NK-92 treated with Interleukin-12 subunit alpha and Interleukin-12 subunit beta, amount 100 ng/mL, for 24 hours (cell line): ENCODE data around the gene POFUT2.

Experiments used
- DNase-seq: peaks from one replicate; lab custom pipeline; 2025; lab: John Stamatoyannopoulos, UW

POFUT2 gene

DNA sequence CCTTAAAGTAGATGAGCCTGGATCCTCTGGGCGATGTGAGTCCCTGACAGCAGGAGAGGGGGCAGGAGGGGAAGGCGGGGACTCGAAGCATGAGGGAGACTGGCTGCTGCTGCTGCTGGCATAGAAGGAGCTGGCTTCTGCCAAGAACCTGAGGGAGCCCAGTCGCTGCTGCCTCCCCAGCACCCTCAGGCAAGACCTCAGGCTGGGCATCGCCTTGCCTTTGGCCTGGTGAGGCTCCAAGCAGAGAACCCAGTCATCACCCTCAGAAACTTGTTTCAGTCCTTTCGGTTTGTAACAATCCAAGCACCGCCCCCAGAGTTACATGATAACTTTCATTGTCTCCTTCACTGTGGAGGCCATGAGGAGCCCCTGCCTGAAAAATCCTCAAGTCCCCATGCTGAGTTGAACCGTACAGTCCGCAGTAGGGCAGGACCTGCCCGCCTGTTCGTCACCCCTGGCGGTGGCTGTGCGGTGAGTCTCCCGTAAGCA, 38.8 kb downstream of the POFUT2 start:
- DNase-seq = no peak

DNA sequence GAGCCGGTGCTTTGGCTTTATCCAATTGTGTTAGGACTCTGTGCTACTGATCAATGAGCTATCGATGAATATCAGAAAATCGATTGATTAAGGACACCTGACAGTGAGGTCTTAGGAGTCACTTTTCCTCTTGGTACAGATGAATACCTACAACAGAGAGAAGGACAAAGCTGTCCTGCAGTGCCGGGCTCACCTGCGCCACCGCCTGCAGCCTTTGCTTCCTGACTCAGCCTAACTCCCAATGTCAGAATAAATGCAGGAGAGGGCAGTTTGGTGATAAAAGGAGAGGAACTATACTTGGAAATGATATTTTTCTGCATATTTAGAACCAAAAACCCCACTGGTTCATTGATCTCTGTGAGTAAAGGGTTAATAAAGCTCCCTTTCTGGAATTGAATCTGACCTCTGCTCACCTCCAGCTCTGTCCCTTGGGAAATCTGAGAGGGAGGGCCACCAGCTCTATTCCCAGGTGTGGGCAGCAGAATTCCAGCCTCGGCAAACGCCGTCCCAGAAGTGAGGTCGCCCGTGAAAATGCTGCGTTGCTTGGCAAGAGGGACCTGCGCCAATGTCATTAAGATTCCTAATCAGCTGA, 39.3 kb downstream of the POFUT2 start:
- no peak for DNase-seq

DNA sequence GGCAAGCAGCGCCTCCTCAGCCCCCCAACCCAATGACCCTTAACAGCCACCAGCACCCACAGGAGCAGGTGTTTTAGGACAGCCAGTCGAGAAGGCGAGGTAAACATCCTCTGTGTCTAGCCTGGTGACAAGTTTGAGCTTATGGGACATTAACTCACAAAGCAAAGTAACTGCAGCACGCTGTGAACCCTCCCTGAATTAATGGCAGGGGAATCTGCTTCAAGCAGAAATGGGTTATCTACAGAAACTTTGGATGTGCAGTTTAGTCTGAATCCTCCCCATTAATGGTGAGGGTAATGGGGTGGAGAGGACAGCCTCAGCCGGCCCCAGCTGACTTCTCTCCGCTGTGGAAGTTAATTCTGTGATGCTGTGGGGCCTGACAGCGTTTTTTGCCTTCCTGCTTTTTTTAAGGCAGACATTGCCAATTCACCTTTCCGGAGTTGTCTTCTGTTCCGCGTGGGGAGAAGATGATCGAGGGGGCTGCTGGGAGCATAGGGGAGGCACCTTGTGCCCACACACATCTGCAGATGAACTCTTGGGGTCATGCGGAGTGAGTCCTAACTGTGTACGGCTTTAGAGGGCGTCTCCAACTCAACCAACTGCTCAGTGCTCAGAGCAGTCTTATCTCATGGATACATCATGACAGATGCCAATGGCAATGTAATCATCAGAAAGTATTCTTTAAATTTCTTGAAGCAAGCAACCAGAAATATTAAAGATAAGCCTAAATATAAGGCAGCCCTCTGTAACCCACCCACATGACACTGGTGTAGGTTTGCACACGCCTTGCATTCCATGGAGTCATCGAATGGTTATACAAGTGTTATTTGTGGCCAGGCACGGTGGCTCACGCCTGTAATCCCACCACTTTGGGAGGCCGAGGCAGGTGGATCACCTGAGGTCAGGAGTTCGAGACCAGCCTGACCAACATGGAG, 41.0 kb downstream of the POFUT2 start:
- DNase-seq = no peak

DNA sequence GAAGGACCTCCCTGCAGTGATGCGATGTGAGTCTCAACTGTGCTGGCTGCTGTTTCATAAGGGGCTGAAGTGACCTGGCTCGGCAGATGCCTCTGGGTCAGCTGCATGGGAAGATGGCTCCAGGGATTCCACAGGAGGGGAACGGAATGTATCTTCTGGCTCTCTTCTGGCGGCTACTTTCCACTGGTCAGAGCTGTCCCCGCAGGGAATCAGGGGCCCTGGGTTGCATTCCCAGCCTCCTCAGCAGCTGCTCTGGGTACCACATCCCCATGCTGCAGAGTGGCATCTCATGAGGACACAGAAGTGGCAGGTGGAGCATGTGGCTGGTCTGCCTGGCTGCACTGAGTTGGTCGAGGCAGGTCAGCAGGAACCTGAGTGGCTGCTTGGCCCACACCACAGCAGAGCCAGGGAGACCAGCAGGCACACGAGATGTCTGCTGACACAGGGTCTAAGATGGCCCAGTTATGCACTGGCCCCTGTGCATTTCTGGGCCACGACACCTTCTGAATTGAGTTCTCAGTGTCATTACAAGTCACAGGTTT, 42.8 kb downstream of the POFUT2 start:
- no peak for DNase-seq

DNA sequence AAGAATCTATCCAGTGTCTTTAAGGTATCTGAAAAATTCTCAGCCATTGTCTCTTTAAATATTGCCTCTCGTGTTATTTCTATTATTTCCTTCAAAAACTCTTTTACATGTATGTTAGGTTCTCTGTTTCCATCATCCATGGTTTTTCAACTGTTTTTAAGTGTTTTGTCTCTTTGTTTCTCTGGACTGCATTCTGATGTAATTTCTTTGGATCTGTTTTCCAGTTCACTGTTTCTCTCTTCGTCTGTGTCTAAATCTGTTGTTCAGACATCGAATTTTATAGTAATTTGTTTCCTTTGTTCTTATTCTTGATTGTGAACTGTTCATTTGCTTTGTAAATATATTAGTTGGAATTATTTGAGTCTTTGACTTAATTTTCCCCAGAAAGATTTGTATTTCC, 44.1 kb downstream of the POFUT2 start:
- no peak for DNase-seq

DNA sequence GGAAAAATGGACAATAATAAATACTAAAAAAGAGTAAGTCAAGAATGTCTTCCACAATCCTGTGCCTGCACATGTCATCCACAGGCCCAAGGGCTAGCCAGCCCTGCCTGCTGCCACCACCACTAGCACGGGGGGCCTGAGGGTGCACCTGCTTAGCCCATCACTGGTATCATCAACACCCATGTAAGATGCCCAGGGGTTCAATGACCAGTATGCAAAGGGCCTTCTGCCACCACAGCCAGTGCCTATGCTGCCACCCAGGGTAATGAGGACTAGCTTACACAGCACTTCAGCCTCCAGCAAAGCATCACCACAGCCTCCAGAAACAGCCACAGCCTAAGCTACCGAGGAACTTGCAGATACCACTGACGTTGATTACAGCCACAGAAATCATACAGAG, 46.3 kb downstream of the POFUT2 start:
- no peak for DNase-seq

DNA sequence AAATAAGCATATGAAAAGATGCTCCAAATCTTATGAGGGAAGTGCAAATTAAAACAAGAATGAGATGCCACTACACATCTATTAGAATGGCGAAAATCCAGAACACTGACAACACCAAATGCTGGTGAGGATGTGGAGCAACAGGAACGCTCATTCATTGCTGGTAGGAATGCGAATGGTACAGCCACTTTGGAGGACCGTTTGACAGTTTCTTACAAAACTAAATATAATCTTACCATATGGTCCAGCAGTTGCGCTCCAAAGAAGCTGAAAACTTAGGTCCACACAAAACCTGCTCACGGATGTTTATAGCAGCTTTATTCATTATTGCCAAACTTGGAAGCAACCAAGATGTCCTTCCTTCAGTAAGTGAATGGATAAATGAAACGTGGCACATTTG, 50.3 kb downstream of the POFUT2 start:
- DNase-seq = no peak

DNA sequence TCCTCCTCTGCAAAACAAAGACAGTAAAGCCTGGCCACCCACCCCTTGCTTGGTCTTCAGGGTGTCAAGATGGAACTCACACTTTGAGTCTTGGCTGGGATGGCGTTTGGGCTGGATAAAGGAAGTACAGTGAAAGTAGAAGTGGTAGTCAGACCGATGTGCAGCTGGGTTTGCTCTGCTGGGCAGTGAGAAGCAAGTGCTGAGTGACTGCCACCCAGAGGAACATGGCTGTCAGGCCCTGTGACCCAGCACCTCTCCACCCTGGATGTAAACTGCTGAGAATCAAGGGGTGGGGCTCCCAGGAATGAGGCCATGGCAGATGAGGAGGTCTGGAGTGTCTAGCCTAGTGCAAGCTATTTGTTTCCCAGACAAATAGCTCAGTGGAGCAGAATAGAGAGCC, 51.2 kb downstream of the POFUT2 start:
- no peak for DNase-seq

DNA sequence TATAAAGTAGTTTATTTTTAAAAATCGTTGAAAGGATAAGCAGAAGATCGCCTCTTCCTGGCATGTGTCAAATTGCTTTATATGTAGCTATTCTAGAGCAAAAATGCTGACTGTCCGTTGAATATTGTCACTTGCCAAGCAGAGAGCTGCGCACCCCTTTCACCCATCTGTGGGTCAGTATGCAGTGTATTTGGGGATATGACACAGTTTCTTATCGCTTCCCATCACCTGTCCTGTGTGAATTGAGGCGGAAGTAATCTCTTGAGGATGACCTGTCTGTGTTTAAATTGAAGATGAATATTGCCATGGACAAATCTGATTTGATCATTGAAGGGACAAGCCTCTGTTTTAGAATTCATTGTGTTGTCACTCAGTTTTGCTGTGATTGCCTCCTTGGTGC, 52.2 kb downstream of the POFUT2 start:
- DNase-seq = no peak

DNA sequence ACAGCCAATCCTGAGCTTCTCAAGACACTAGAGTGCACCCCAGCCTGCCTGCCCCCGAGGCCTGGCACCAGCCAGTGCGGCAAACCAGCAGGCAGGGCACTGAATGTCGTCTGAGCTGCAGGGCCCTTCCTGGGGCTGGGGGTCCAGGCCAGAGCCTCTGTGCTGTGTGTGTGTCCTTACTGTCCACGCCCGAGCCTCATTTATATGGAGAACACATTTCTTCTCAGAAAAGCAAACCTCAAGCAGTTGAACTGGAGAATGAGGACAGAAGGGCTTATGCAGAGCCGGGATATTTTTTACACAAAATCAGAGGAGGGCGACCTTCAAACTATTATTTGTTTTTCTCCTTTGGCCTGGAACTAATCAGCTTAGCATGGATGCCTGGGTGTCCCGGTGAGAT, 52.7 kb downstream of the POFUT2 start:
- DNase-seq = no peak

DNA sequence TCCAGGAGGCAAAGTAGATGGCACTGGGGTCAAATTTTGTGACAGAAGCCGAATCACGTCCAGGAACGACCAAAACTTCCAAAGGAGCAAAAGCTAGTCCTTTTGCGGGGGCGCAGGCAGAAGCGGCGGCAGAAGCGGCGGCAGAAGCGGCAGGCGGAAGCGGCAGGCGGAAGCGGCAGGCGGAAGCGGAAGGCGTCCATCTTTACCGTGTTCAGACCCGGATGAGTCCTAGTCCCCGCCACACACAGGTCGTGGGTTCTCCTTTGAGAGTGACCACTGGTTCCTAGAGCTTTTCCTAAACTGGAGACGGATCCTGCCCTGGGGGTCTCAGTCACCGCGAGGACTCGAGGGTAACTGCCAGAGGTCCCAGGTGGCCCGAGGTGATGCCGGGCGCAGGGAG, 53.6 kb downstream of the POFUT2 start:
- no peak for DNase-seq

DNA sequence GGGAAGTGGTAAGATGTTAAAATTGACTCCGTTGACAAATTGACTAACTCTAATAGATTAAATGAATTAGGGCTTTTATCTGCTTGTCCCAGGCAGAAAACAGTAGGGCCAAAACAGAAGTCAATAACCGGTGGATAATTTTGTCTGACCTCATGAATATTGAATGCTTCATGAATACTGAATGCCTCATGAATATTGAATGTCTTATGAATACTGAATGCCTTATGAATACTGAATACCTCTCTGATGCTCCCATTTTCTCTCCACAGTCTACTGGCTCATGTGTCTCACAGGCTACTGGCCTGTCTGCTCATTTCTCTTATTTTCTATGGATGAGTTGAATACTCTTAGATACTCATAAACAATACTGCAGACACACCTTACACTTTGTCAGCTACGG, 56.0 kb downstream of the POFUT2 start:
- no peak for DNase-seq

DNA sequence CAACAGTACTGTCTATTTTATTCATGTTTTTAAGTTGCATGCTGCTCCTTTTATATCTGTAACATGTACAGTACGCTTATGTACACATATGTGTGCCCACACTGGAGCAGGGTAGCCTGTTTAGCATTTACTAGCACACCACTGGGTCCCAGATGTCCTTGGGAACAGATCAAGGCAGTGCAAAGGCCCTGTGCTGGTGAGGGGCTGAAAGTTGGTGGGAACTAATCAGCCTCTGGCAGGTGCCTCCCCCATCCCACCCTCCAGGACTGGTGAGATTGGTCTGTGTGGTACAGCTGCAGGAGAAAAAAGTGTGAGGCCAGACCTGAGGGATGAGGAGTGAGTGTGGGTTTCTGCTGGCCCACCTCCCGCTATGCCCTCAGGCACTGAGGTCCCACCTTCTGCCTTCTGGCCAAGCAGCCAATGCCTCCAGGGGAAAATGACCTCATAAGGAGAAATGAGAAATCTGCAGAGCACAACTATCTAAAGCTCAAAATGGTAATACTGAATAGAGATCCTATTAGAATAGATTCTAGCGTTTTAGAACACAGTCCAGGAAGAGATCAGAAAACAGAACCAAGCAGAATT, 58.9 kb downstream of the POFUT2 start:
- no peak for DNase-seq

DNA sequence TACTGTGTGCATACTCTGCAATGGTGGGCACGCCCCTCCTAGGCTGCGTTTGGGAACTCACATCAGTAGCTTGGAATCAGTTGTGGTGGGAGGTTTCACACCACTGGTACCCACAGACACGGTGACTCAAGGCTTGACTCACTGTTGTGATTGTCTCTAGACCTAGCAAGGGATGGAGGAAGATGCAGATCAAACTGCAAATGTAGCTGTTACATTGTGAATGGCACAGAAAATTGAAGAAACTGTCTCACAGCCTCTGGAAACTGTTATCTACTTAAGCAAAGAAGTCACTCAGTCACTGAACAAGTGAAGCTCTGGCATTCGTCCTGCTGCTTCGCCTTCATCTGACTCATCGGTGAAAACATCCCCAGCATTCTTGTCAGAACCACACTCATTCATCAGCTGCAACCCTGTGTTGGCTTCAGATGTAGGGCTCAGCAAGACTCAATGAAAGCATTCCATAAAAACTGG, 59.5 kb downstream of the POFUT2 start:
- peak; percentile 84 for DNase-seq

DNA sequence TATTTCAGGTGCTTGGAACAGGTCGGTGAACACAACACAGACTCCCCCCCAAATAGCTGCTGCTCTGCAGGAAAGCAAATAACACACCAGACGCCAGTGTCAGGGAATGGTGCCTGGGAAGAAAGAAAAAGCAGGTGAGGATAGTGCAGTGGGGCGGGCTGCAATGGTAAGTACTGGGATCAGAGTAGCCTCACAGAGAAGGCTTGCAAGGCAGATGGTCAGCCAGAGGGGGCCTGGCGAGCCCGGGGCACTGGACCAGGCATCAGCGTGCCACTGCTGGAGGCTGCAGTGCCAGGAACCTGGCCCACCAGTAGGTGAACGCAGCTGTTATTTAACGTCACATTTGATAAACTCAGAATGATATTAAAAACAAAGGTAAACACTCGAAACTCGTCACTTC, 60.0 kb downstream of the POFUT2 start:
- DNase-seq = no peak

DNA sequence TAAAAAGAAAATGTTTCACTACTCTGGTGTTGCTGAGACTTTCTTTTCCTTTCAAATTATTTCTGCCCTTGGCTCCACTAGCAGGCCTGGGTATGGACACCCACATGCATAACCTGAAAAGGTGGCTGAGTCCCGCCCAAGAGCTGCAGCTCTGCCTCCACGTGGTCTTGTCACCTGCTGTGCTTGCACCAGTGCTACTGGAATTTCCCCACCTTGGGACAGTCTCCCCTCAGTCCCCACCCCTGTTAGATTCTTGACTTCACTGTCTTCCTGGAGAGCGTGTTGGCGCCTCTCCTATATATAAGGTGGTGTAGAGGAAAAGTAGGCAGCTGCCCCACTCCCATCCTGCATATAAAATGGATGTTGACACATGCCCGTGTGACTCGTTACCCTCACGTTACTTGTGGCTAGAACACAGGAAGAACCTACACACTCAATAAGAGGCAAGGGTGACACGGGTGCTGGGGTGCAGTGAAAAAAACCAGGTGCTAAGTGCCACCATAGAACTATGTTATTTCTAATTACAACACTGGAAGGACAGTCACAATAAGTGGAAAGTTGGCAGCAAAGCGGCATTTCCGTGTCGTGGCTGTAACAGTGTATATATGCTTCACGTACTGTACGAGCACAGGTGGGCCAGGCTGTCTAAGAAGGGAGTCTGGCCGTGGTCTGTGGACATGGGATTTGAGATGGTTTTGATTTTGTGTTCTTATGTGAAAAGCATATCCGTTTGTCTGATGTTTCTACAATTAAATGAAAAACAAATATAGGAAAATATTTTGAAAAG, 61.0 kb downstream of the POFUT2 start:
- DNase-seq = peak; percentile 78

DNA sequence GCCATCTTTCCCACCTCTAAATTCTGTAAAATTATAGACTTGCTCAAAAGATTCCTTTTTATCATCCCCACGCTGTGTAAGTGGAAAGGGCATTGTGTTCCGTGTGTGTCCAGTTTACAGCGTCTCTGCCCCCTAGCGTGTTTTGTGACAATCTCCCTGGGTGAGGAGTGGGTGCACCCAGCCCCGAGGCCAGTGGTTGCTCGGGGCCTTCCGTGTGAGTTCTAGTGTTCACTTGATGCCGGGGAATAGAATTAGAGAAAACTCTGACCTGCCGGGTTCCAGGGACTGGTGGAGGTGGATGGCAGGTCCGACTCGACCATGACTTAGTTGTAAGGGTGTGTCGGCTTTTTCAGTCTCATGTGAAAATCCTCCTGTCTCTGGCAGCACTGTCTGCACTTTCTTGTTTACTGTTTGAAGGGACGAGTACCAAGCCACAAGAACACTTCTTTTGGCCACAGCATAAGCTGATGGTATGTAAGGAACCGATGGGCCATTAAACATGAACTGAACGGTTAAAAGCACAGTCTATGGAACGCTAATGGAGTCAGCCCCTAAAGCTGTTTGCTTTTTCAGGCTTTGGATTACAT, 61.9 kb downstream of the POFUT2 start:
- no peak for DNase-seq

DNA sequence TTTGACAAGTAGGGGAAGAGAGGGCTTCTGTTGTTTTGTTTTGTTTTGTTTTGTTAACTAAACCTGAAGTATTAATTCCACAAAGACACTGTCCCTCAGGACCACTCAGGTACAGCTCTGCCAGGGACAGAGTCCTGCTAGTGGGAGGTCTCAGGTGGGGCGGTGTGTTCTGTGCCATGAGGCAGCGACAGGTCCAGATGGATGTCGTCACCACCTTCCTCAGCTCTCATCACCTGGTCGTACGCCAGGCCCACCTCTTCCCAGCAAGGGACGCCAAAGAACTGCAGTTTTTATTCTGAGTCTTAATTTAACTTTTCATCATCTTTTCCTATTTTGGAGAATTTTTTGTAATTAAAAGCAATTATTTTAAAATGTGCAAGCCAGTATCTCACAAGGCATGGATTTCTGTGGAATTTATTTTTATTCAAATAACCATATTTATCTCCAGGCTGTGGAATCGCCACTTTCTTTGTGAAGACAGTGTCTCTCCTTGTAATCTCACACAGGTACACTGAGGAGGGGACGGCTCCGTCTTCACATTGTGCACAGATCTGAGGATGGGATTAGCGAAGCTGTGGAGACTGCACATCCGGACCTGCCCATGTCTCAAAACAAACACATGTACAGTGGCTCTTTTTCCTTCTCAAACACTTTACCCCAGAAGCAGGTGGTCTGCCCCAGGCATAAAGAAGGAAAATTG, 62.5 kb downstream of the POFUT2 start:
- DNase-seq = no peak

DNA sequence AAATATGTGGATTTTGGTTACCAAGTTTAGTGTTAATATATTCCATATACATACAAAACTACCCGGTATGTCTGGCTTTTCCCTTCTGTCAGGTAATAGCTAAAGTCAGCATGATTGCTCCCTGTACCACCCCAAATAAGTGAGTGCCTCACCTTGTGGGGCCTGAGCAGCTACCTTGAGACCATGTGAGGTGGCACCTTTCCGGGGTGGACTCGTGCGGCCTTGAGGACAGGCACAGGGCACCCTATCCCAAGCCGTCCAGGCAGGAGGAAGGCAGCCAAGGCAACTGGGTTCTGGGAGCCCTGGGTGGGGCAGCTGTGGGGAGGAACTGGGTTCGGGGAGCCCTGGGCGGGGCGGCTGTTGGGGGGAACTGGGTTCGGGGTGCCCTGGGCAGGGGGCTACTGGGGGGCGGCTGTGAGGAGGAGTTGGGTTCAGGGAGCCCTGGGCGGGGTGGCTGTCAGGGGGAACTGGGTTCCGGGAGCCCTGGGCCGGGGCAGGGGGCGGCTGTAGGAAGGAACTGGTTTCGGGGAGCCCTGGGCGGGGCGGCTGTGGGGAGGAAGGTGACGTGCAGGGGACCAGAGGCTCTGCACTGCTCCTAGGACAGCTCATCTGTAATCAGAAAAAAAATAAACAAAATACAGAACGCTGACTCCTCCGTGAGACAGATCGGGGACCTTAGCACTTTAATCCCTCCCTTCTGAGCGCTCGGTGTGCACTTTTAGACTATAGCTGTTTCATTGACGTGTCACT, 63.3 kb downstream of the POFUT2 start:
- DNase-seq = no peak
